K562 (cell line): ENCODE results near the gene NDUFAB1. TPM values are rescaled to one million over a fixed set of nuclear protein-coding genes. Genes with fewer than 3 reads are reported as not detected.

Experiments used
- CBX8 ChIP-seq: fragments of 200-600 bp; sonication (generic); IDR thresholded peaks from 2 replicates; pipeline ENCODE4 v1.6.1; 2012; ENCODE audit warnings: borderline replicate concordance, mixed run types, low read depth, mild to moderate bottlenecking, moderate library complexity, mixed read lengths, low read length, control low read depth, inconsistent platforms; ENCODE audit not compliant: poor library complexity, severe bottlenecking; ENCODE audit errors: extremely low read depth
- CHD2 ChIP-seq: IDR thresholded peaks from 2 replicates; pipeline ENCODE4 v1.6.1; 2011; ENCODE audit warnings: low read depth, low read length
- CTBP1 ChIP-seq: fragments of 450-650 bp; IDR thresholded peaks from 2 replicates; pipeline ENCODE4 v1.6.1; 2016; ENCODE audit warnings: borderline replicate concordance
- DDX20 ChIP-seq: fragments of 450-650 bp; IDR thresholded peaks from 2 replicates; pipeline ENCODE4 v1.6.1; 2016; ENCODE audit warnings: missing genetic modification characterization, low read depth, mild to moderate bottlenecking, missing compliant biosample characterization, moderate library complexity
- GATA2 ChIP-seq: sonication (generic); formaldehyde crosslinking; IDR thresholded peaks from 2 replicates; pipeline ENCODE4 v1.4.0; 2020; ENCODE audit warnings: mild to moderate bottlenecking, missing genetic modification reagents
- MECOM ChIP-seq: fragments of 250-450 bp; sonication (Bioruptor Pico); IDR thresholded peaks from 2 replicates; pipeline ENCODE4 v1.8.0; 2022; ENCODE audit warnings: inconsistent platforms
- RB1 ChIP-seq: fragments of 450-650 bp; IDR thresholded peaks from 2 replicates; pipeline ENCODE4 v1.6.1; 2017; ENCODE audit warnings: low read depth, mild to moderate bottlenecking
- ZNF23 ChIP-seq: fragments of 250-450 bp; sonication (Bioruptor Pico); IDR thresholded peaks from 2 replicates; pipeline ENCODE4 v1.4.0; 2020; ENCODE audit warnings: mild to moderate bottlenecking
- ZNF253 ChIP-seq: fragments of 250-450 bp; sonication (Bioruptor Pico); conservative IDR thresholded peaks from 2 replicates; pipeline ENCODE4 v1.6.1; 2021; ENCODE audit warnings: mild to moderate bottlenecking
- ZNF561 ChIP-seq: fragments of 450-650 bp; formaldehyde crosslinking; conservative IDR thresholded peaks from 2 replicates; pipeline ENCODE4 v1.4.0; 2020; ENCODE audit warnings: mild to moderate bottlenecking, moderate library complexity
- polyA plus RNA-seq, 8 experiments: library from polyadenylated mRNA; depleted of rRNA in 4 of 8; stranded (reverse) in 5 of 8; unstranded in 3 of 8; fragments of >200 nt; fragmentation: Nextera tagmentation in 2 of 8; fragmentation: Illumina TruSeq in 1 of 8; extraction: Ambion mirVana in 2 of 8; extraction: Trizol in 1 of 8; gene quantifications; 2 replicates each; pipeline versions ENCODE4 v1.2.1 to v1.2.3, GENCODE V29; 2011 to 2014; ENCODE audit warnings: inconsistent platforms in 1 of 8, missing spikeins in 1 of 8
- total RNA-seq, 7 experiments: library from RNA; depleted of rRNA in 6 of 7; stranded (reverse); fragments of >200 nt in 6 of 7; fragmentation: Illumina TruSeq in 2 of 7; extraction: Trizol in 2 of 7; gene quantifications; 2 replicates each; pipeline versions ENCODE4 v1.2.1 to v1.2.3, GENCODE V29; 2011 to 2021; ENCODE audit warnings: low replicate concordance in 1 of 7
- TF ChIP-seq, protein P1 (sequence below): fragments of 250-450 bp; sonication (Bioruptor Pico); IDR thresholded peaks from 2 replicates; pipeline ENCODE4 v1.4.0; 2020; ENCODE audit warnings: borderline replicate concordance
- TF ChIP-seq, protein P2 (sequence below): fragments of 200-400 bp; formaldehyde crosslinking; IDR thresholded peaks from 2 replicates; pipeline ENCODE4 v1.6.1; 2017; ENCODE audit warnings: mild to moderate bottlenecking, low read depth, low read length, moderate library complexity
- TF ChIP-seq, protein P3 (sequence below): fragments of 200-800 bp; sonication (Bioruptor generic); IDR thresholded peaks from 2 replicates; pipeline ENCODE4 v1.6.1; 2017; ENCODE audit warnings: missing genetic modification characterization, missing compliant biosample characterization
- TF ChIP-seq, protein P4 (sequence below): fragments of 250-450 bp; sonication (Bioruptor Pico); IDR thresholded peaks from 2 replicates; pipeline ENCODE4 v1.5.0; 2021
- TF ChIP-seq, protein P5 (sequence below): fragments of 250-450 bp; sonication (Bioruptor Pico); IDR thresholded peaks from 2 replicates; pipeline ENCODE4 v1.8.0; 2021; ENCODE audit warnings: borderline replicate concordance, mild to moderate bottlenecking, moderate library complexity; ENCODE audit not compliant: poor library complexity, severe bottlenecking
- TF ChIP-seq, protein P6 (sequence below): fragments of 450-650 bp; IDR thresholded peaks from 2 replicates; pipeline ENCODE4 v1.7.1; 2018; ENCODE audit warnings: mild to moderate bottlenecking, low read depth; ENCODE audit not compliant: partially characterized antibody

Gene NDUFAB1
- total and polyA plus RNA-seq, 9 of the 15 experiments (the other 6 are each of a cell fraction or from before 2014, with no cell fraction given) = 123 to 481 (median 238) TPM

DNA sequence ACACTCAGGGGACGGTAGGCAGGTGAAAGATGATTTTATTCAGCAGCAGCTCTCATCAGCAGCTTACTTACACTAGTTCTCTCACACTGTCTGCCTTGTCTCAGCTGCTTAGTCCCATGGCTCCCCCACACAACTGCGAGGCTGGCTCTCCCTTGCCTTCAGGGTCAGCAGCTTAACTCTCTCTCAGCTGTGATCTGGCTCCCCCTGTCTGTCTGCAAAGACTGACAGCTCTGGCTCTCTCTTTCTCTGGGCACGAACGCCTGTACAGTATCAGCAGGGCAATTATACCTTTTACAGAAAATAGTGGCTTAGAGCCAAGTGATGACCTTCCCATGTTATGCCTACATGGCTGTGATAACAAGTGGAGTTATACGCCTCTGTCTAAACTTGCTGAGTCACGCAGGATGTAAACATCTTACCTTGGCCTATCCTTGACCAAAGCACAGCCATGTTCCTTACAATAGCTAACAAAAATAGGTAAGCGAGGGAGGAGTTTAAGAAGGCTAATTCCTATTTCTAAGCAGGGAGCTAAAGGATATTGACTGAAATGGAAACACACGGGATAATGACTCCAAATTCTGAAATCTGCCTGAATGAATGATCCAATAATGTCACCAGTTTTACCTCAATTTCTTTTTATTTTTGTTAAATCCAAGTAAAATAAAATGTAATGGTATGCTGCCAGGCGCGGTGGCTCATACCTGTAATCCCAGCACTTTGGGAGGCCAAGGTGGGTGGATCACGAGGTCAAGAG lies 1.1 kb upstream of the NDUFAB1 start (continued):
- TF ChIP-seq ZNF253 (CRISPR knock-in tag) (0 out of 2 replicates have a peak, but pooled peaks have one; percentile 74), CBX8 (no peak), CHD2 (no peak), ZNF561 (CRISPR knock-in tag) (peak; percentile 95), CTBP1 (peak; percentile 93), RB1 (0 out of 2 replicates have a peak, but pooled peaks have one; percentile 41), GATA2 (CRISPR knock-in tag) (no peak), ZNF23 (CRISPR knock-in tag) (peak; percentile 94), DDX20 (tag) (peak; percentile 99), MECOM (CRISPR knock-in tag) (peak; percentile 98)
- TF ChIP-seq, protein P1, sequence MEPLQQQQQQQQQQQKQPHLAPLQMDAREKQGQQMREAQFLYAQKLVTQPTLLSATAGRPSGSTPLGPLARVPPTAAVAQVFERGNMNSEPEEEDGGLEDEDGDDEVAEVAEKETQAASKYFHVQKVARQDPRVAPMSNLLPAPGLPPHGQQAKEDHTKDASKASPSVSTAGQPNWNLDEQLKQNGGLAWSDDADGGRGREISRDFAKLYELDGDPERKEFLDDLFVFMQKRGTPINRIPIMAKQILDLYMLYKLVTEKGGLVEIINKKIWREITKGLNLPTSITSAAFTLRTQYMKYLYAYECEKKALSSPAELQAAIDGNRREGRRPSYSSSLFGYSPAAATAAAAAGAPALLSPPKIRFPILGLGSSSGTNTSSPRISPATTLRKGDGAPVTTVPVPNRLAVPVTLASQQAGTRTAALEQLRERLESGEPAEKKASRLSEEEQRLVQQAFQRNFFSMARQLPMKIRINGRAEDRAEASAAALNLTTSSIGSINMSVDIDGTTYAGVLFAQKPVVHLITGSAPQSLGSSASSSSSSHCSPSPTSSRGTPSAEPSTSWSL (CRISPR knock-in tag) = peak; percentile 97
- TF ChIP-seq, protein P2, sequence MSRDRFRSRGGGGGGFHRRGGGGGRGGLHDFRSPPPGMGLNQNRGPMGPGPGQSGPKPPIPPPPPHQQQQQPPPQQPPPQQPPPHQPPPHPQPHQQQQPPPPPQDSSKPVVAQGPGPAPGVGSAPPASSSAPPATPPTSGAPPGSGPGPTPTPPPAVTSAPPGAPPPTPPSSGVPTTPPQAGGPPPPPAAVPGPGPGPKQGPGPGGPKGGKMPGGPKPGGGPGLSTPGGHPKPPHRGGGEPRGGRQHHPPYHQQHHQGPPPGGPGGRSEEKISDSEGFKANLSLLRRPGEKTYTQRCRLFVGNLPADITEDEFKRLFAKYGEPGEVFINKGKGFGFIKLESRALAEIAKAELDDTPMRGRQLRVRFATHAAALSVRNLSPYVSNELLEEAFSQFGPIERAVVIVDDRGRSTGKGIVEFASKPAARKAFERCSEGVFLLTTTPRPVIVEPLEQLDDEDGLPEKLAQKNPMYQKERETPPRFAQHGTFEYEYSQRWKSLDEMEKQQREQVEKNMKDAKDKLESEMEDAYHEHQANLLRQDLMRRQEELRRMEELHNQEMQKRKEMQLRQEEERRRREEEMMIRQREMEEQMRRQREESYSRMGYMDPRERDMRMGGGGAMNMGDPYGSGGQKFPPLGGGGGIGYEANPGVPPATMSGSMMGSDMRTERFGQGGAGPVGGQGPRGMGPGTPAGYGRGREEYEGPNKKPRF = no peak
- TF ChIP-seq, protein P3, sequence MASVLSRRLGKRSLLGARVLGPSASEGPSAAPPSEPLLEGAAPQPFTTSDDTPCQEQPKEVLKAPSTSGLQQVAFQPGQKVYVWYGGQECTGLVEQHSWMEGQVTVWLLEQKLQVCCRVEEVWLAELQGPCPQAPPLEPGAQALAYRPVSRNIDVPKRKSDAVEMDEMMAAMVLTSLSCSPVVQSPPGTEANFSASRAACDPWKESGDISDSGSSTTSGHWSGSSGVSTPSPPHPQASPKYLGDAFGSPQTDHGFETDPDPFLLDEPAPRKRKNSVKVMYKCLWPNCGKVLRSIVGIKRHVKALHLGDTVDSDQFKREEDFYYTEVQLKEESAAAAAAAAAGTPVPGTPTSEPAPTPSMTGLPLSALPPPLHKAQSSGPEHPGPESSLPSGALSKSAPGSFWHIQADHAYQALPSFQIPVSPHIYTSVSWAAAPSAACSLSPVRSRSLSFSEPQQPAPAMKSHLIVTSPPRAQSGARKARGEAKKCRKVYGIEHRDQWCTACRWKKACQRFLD (CRISPR knock-in tag) = peak; percentile 100
- TF ChIP-seq, protein P4, sequence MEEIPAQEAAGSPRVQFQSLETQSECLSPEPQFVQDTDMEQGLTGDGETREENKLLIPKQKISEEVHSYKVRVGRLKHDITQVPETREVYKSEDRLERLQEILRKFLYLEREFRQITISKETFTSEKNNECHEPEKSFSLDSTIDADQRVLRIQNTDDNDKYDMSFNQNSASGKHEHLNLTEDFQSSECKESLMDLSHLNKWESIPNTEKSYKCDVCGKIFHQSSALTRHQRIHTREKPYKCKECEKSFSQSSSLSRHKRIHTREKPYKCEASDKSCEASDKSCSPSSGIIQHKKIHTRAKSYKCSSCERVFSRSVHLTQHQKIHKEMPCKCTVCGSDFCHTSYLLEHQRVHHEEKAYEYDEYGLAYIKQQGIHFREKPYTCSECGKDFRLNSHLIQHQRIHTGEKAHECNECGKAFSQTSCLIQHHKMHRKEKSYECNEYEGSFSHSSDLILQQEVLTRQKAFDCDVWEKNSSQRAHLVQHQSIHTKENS = 0 out of 2 replicates have a peak, but pooled peaks have one; percentile 61
- TF ChIP-seq, protein P5, sequence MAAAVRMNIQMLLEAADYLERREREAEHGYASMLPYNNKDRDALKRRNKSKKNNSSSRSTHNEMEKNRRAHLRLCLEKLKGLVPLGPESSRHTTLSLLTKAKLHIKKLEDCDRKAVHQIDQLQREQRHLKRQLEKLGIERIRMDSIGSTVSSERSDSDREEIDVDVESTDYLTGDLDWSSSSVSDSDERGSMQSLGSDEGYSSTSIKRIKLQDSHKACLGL (CRISPR knock-in tag) = peak; percentile 87
- TF ChIP-seq, protein P6, sequence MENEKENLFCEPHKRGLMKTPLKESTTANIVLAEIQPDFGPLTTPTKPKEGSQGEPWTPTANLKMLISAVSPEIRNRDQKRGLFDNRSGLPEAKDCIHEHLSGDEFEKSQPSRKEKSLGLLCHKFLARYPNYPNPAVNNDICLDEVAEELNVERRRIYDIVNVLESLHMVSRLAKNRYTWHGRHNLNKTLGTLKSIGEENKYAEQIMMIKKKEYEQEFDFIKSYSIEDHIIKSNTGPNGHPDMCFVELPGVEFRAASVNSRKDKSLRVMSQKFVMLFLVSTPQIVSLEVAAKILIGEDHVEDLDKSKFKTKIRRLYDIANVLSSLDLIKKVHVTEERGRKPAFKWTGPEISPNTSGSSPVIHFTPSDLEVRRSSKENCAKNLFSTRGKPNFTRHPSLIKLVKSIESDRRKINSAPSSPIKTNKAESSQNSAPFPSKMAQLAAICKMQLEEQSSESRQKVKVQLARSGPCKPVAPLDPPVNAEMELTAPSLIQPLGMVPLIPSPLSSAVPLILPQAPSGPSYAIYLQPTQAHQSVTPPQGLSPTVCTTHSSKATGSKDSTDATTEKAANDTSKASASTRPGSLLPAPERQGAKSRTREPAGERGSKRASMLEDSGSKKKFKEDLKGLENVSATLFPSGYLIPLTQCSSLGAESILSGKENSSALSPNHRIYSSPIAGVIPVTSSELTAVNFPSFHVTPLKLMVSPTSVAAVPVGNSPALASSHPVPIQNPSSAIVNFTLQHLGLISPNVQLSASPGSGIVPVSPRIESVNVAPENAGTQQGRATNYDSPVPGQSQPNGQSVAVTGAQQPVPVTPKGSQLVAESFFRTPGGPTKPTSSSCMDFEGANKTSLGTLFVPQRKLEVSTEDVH = peak; percentile 84
